ENCODE measurements around the gene CYP1B1.

CYP1B1 gene

DNA sequence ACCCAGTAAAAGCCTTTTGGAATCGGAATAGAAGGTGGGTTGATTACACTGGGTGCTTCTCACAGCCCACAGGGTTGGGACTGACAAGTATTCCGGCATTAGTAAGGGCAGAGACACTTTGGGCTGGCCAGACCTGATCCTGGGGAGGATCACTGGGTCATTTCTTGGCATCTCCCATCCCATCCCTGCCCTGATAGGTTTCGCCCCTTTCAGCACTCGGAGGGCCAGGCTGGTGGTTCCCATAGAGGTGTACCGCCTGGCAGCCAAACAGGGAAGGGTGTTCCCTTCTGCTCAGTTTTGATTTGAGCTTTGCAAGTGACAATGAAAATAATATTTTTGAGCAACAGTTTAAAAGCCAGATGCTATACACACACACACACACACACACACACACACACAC lies 37.3 kb downstream of the CYP1B1 start:
- Histone ChIP-seq H3K9me3 (ENCODE audit: control insufficient read depth, low read length) (no peaks in the 10 kb centered on the region), H3K9ac (ENCODE audit: low read length) (peak overlapping the region; percentile 89), H3K4me3 (ENCODE audit: low read length) (peak overlapping the region; percentile 77), H3K36me3 (ENCODE audit: control insufficient read depth, insufficient read depth, low read length, severe bottlenecking) (no peaks in the 10 kb centered on the region), H3K4me1 (ENCODE audit: control insufficient read depth, insufficient read depth, low read length) (peaks cover 35% of the 10 kb centered on the region), H3K27me3 (replicated peaks; ENCODE audit: control insufficient read depth, insufficient read depth, low read length) (no peaks in the 10 kb centered on the region)
- no peak for DNase-seq (ENCODE audit: low read depth)

DNA sequence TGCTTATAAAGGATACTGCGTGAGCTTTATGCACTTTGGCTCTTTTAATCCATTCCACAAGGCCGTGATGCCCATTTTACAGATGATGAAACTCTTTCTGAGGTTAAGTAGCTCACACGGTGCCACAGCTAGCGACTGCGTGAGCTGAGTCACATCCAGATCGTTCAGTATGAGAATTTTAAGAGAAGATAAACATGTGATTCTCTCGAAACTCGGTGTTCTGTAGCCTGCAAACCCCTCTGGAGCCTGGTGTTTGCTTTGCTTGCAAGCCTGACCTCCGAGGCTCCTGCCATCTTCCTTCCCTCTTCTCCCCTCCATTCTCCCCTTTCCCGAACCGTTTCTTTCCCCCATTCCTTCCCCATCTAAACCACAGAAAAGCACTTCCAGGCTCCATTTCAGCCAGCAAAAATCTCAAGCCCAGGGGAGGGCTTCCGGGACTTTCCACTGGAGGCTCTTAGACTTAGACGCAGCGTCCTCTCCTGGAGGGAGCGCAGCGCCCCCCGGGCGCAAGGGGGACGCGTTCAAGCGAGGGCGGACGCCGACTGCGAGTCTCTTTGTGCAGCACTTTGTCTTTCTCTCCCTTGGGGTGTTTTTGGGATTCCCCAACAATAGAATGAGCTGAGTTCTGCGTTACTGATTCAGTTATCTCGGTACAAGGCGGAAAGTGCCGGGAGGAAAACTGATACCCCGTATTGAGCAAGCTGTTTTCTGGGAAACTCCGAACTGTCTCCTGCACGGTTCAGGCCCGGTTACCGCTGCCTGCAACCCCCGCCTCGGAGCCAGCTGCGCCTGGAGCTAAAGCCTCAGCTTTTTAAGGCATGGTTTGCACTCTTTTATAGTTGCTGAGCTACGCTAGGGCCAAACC lies 38.0 kb downstream of the CYP1B1 start:
- Histone ChIP-seq H3K9ac (ENCODE audit: low read length) (peak overlapping the region; percentile 89), H3K4me3 (ENCODE audit: low read length) (peak overlapping the region; percentile 77), H3K36me3 (ENCODE audit: control insufficient read depth, insufficient read depth, low read length, severe bottlenecking) (no peaks in the 10 kb centered on the region), H3K27me3 (replicated peaks; ENCODE audit: control insufficient read depth, insufficient read depth, low read length) (no peaks in the 10 kb centered on the region), H3K4me1 (ENCODE audit: control insufficient read depth, insufficient read depth, low read length) (peaks cover 35% of the 10 kb centered on the region), H3K9me3 (ENCODE audit: control insufficient read depth, low read length) (no peaks in the 10 kb centered on the region)
- peak; percentile 61 for DNase-seq (ENCODE audit: low read depth)

DNA sequence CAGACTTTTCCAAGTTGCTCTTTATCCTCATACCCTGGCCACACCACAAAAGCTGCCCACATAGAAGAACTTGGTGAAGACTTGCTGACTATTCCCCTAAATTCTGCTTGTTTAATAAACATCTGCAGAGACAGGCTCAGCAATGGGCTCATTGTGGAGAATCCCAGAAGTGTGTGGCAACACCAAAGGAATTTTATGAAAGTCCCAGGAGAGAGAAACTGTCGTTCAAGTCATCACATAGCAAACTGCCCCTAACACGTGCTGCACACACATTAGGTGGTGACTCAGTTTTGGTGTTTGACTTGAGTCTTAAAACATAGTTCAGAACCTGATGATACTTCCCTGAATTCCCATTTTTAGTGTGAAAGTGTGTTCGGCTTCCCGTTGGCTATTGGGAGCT lies 38.6 kb downstream of the CYP1B1 start:
- Histone ChIP-seq H3K9ac (ENCODE audit: low read length) (peak overlapping the region; percentile 89), H3K9me3 (ENCODE audit: control insufficient read depth, low read length) (no peaks in the 10 kb centered on the region), H3K27me3 (replicated peaks; ENCODE audit: control insufficient read depth, insufficient read depth, low read length) (no peaks in the 10 kb centered on the region), H3K36me3 (ENCODE audit: control insufficient read depth, insufficient read depth, low read length, severe bottlenecking) (no peaks in the 10 kb centered on the region), H3K4me3 (ENCODE audit: low read length) (peak overlapping the region; percentile 77), H3K4me1 (ENCODE audit: control insufficient read depth, insufficient read depth, low read length) (peaks cover 35% of the 10 kb centered on the region)
- no peak for DNase-seq (ENCODE audit: low read depth)

DNA sequence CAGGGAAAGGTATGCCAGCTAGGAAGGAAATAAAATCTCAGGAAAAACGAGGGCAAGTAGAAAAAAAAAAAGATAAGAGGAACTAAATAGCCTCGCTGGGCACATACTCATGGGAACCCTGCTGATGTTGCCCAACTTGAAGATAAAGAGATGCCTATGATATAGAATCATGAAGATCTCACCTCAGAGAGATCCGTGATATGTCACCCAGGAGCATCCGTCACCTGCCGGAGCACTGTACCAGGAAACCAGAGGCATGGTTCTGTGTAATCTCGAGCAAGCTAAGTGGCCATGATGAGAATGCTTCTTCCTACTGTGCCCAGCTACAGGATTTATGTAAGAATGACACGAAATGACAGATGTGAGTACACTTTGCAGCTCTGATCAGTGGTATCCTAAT lies 40.0 kb downstream of the CYP1B1 start:
- no peaks in the 10 kb centered on the region for H3K9me3 ChIP-seq (ENCODE audit: control insufficient read depth, low read length)
- H3K4me1 ChIP-seq (ENCODE audit: control insufficient read depth, insufficient read depth, low read length), result peaks cover 35% of the 10 kb centered on the region
- no peak for DNase-seq (ENCODE audit: low read depth)
- no peaks in the 10 kb centered on the region for H3K36me3 ChIP-seq (ENCODE audit: control insufficient read depth, insufficient read depth, low read length, severe bottlenecking)
- H3K9ac ChIP-seq (ENCODE audit: low read length), result no peak overlapping the region
- no peak overlapping the region for H3K4me3 ChIP-seq (ENCODE audit: low read length)
- no peaks in the 10 kb centered on the region for H3K27me3 ChIP-seq (replicated peaks; ENCODE audit: control insufficient read depth, insufficient read depth, low read length)

DNA sequence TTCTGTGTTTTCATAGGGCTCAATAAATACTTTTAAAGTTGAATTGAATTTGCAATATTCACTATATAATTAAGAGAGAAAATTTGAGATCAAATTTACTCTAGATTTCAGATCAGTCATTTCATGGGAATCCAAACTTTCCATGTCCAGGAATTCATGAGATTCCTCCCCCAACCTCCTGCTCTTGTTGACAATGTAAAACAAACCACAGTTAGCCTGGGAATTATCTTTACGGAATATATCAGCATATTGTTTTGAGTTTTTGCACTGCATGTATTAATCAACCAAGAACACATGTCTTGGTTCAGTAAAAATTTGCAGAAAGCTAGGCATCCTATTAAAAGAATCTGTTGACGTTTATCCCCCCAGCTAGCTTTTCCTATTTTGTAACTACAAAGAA lies 42.3 kb downstream of the CYP1B1 start:
- Histone ChIP-seq H3K4me1 (ENCODE audit: control insufficient read depth, insufficient read depth, low read length) (peaks cover 32% of the 10 kb centered on the region), H3K4me3 (ENCODE audit: low read length) (no peak overlapping the region), H3K27me3 (replicated peaks; ENCODE audit: control insufficient read depth, insufficient read depth, low read length) (no peaks in the 10 kb centered on the region), H3K9ac (ENCODE audit: low read length) (no peak overlapping the region), H3K36me3 (ENCODE audit: control insufficient read depth, insufficient read depth, low read length, severe bottlenecking) (no peaks in the 10 kb centered on the region), H3K9me3 (ENCODE audit: control insufficient read depth, low read length) (no peaks in the 10 kb centered on the region)
- no peak for DNase-seq (ENCODE audit: low read depth)

DNA sequence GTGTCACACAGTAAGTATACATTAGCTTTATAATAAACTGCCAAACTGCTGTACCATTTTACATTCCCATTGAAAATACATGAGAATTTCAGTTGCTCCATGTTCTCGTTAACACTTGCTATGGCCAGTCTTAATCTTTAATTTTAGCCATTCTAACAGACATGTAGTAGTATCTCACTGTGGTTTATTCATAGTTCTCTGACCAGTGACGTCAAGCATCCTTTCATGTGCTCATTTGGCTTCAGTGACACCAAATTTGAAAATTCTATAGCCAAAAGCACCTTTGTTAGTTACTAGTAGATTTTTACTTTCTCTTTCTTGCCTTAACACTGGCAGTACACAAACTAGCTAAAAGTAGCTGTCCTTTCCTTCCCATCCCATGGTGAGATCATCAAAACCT lies 43.0 kb downstream of the CYP1B1 start:
- no peaks in the 10 kb centered on the region for H3K27me3 ChIP-seq (replicated peaks; ENCODE audit: control insufficient read depth, insufficient read depth, low read length)
- H3K36me3 ChIP-seq (ENCODE audit: control insufficient read depth, insufficient read depth, low read length, severe bottlenecking), result no peaks in the 10 kb centered on the region
- no peaks in the 10 kb centered on the region for H3K9me3 ChIP-seq (ENCODE audit: control insufficient read depth, low read length)
- DNase-seq (ENCODE audit: low read depth), result no peak
- no peak overlapping the region for H3K4me3 ChIP-seq (ENCODE audit: low read length)
- peaks cover 25% of the 10 kb centered on the region for H3K4me1 ChIP-seq (ENCODE audit: control insufficient read depth, insufficient read depth, low read length)
- H3K9ac ChIP-seq (ENCODE audit: low read length), result no peak overlapping the region

DNA sequence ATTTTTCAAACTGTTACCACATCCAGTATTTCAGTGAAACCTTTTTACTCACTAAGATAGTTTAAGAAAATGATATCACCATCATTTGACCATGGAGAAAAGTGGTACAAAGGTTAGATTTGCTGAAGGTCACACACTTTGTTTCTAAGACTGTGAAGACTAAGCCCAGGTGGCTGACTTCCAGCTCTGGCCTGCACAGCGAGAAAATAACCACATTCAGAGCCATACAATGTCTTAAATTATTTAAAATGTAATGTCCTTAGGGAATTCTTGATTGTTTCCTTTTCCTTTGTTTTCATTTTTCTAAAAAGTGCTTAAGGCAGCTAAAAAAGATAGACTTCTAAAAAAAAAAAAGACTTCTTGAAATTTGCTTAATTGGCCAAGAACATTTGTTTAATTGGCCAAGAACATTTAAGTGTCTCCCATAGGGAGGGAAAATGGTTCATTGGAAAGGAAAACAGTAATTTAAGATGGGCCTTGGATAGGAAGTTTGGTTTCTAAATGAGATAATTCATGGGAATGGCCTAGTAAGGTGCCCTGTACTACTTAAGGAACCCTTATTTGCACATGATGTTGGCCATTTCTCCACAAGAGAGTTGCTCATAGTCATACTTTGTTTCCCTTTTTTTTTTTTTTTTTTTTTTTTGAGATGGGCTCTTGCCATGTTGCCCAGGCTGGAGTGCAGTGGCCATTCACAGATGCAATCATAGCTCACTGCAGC lies 45.2 kb downstream of the CYP1B1 start:
- peak; percentile 29 for DNase-seq (ENCODE audit: low read depth)
- no peak overlapping the region for H3K4me3 ChIP-seq (ENCODE audit: low read length)
- H3K9ac ChIP-seq (ENCODE audit: low read length), result peak overlapping the region; percentile 11
- no peaks in the 10 kb centered on the region for H3K27me3 ChIP-seq (replicated peaks; ENCODE audit: control insufficient read depth, insufficient read depth, low read length)
- no peaks in the 10 kb centered on the region for H3K9me3 ChIP-seq (ENCODE audit: control insufficient read depth, low read length)
- H3K4me1 ChIP-seq (ENCODE audit: control insufficient read depth, insufficient read depth, low read length), result peaks cover 8% of the 10 kb centered on the region
- H3K36me3 ChIP-seq (ENCODE audit: control insufficient read depth, insufficient read depth, low read length, severe bottlenecking), result no peaks in the 10 kb centered on the region

DNA sequence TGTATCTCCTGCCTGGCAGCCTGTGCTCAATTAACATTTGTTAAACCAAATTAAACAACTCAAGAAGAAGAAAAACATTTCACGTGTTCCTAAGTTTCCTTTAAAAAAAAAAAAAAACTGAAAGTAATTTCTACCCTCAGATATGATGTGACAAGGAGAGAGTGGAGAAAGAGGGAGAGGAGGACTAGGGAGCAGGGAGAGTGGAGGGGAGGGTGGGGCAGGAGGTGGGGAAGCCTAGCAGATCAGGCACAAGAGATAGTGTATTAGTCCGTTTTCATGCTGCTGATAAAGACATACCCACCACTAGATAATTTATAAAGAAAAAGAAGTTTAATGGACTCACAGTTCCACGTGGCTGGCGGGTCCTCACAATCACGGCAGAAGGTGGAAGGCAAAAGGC lies 46.4 kb downstream of the CYP1B1 start:
- H3K9me3 ChIP-seq (ENCODE audit: control insufficient read depth, low read length), result no peaks in the 10 kb centered on the region
- peaks cover 8% of the 10 kb centered on the region for H3K4me1 ChIP-seq (ENCODE audit: control insufficient read depth, insufficient read depth, low read length)
- no peak overlapping the region for H3K9ac ChIP-seq (ENCODE audit: low read length)
- no peaks in the 10 kb centered on the region for H3K27me3 ChIP-seq (replicated peaks; ENCODE audit: control insufficient read depth, insufficient read depth, low read length)
- no peaks in the 10 kb centered on the region for H3K36me3 ChIP-seq (ENCODE audit: control insufficient read depth, insufficient read depth, low read length, severe bottlenecking)
- DNase-seq (ENCODE audit: low read depth), result no peak
- no peak overlapping the region for H3K4me3 ChIP-seq (ENCODE audit: low read length)

DNA sequence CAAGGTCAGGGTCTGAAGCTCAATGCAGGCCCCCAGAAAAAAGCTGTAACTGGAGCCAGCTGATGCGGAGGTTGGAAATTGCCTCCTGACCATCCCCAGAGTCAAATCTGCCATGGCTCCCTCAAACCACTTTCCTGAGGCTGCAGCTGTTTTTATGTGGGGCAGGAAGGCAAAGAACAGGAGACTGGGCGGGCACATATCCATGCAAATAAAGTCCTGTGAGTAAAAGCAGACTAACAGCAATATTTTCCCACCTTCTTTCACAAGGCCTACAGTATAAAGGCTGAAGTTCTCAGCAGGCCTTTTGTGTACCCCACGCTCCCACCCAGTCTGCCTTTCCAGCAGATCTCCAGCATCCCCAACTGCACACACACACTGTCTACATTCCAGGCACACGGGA lies 47.1 kb downstream of the CYP1B1 start:
- no peak overlapping the region for H3K4me3 ChIP-seq (ENCODE audit: low read length)
- no peaks in the 10 kb centered on the region for H3K36me3 ChIP-seq (ENCODE audit: control insufficient read depth, insufficient read depth, low read length, severe bottlenecking)
- H3K9me3 ChIP-seq (ENCODE audit: control insufficient read depth, low read length), result no peaks in the 10 kb centered on the region
- DNase-seq (ENCODE audit: low read depth), result no peak
- no peak overlapping the region for H3K9ac ChIP-seq (ENCODE audit: low read length)
- H3K27me3 ChIP-seq (replicated peaks; ENCODE audit: control insufficient read depth, insufficient read depth, low read length), result no peaks in the 10 kb centered on the region
- H3K4me1 ChIP-seq (ENCODE audit: control insufficient read depth, insufficient read depth, low read length), result peaks cover 8% of the 10 kb centered on the region

DNA sequence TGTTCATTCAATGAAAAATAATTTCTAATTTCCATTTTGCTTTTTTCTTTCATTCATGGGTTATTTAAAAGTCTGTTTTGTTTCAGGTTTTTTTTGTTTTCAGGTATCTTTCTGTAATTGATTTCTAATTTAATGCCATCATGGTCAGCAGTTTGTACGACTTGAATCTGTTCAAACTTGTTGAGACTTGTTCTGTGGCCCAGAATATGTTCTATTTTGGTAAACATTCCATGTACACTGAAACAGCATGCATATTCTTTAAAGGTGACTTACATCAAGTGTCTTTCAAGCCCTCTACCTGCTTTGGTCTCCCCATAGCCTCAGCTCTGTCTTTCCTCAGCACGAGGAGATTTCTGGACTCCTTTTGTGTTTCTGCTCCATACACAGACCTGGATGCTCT lies 49.1 kb downstream of the CYP1B1 start:
- no peak overlapping the region for H3K9ac ChIP-seq (ENCODE audit: low read length)
- no peaks in the 10 kb centered on the region for H3K27me3 ChIP-seq (replicated peaks; ENCODE audit: control insufficient read depth, insufficient read depth, low read length)
- DNase-seq (ENCODE audit: low read depth), result no peak
- no peak overlapping the region for H3K4me3 ChIP-seq (ENCODE audit: low read length)
- no peaks in the 10 kb centered on the region for H3K9me3 ChIP-seq (ENCODE audit: control insufficient read depth, low read length)
- H3K36me3 ChIP-seq (ENCODE audit: control insufficient read depth, insufficient read depth, low read length, severe bottlenecking), result no peaks in the 10 kb centered on the region
- peaks cover 8% of the 10 kb centered on the region for H3K4me1 ChIP-seq (ENCODE audit: control insufficient read depth, insufficient read depth, low read length)

DNA sequence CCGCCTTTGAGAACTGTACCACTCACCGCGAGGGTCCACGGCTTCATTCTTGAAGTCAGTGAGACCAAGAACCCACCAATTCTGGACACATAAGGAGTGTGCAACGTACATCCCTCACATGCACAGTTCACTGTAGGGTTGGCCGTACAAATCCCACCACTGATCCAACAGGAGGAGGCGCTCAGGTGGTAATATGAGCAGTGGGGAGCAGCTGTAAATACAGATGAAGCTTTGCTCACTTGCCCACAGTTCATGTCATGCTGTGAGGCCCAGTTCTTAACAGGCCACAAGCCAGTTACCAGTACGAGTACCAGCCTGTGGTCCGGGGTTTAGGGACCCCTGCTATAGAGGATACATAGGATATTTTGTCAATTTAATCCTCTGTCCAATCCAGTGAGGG lies 54.4 kb downstream of the CYP1B1 start:
- Histone ChIP-seq H3K9me3 (ENCODE audit: control insufficient read depth, low read length) (no peaks in the 10 kb centered on the region), H3K4me3 (ENCODE audit: low read length) (no peak overlapping the region), H3K36me3 (ENCODE audit: control insufficient read depth, insufficient read depth, low read length, severe bottlenecking) (no peaks in the 10 kb centered on the region), H3K27me3 (replicated peaks; ENCODE audit: control insufficient read depth, insufficient read depth, low read length) (no peaks in the 10 kb centered on the region), H3K4me1 (ENCODE audit: control insufficient read depth, insufficient read depth, low read length) (no peaks in the 10 kb centered on the region), H3K9ac (ENCODE audit: low read length) (no peak overlapping the region)
- no peak for DNase-seq (ENCODE audit: low read depth)

Data from adipocyte (in vitro differentiated cells).